Endothelial cell of umbilical vein (primary cell): ENCODE results near the gene SV2C.

Source experiments
- EZH2 ChIP-seq: IDR thresholded peaks from 2 replicates; pipeline ENCODE4 v1.6.1; 2012; ENCODE audit warnings: borderline replicate concordance, low read depth, mild to moderate bottlenecking, moderate library complexity, low read length, inconsistent platforms; ENCODE audit not compliant: severe bottlenecking
- FOS ChIP-seq: IDR thresholded peaks from 2 replicates; pipeline ENCODE4 v1.6.1; 2011; ENCODE audit warnings: mild to moderate bottlenecking, low read length, moderate library complexity, borderline replicate concordance; ENCODE audit not compliant: insufficient read depth
- JUN ChIP-seq: IDR thresholded peaks from 2 replicates; pipeline ENCODE4 v1.6.1; 2011; ENCODE audit warnings: borderline replicate concordance, low read depth; ENCODE audit not compliant: insufficient read length, insufficient read depth
- MYC ChIP-seq: IDR thresholded peaks from one replicate; pipeline ENCODE4 v1.6.1; 2011; ENCODE audit warnings: mild to moderate bottlenecking, low read depth, low read length
- POLR2A ChIP-seq: IDR thresholded peaks from 2 replicates; pipeline ENCODE4 v1.6.1; 2012; ENCODE audit warnings: low read depth, mild to moderate bottlenecking, control low read depth, low read length
- POLR2AphosphoS5 ChIP-seq: IDR thresholded peaks from 2 replicates; pipeline ENCODE4 v1.6.1; 2012; ENCODE audit warnings: low read depth, mild to moderate bottlenecking, control low read depth, low read length, moderate library complexity; ENCODE audit not compliant: insufficient read depth
- TF ChIP-seq, protein P1 (sequence below), 2 donors: IDR thresholded peaks; 1 replicate in 1 of 2; 2 replicates in 1 of 2; pipeline ENCODE4 v1.5.1; 2011; ENCODE audit warnings: low read length in 2 of 2, mild to moderate bottlenecking in 2 of 2, moderate library complexity in 2 of 2, control low read depth in 1 of 2, inconsistent platforms in 1 of 2, low read depth in 1 of 2; ENCODE audit not compliant: insufficient read depth in 1 of 2; ENCODE audit errors: extremely low read depth in 1 of 2
- TF ChIP-seq, protein P2 (sequence below): IDR thresholded peaks from 2 replicates; pipeline ENCODE4 v1.6.1; 2011; ENCODE audit not compliant: insufficient read depth, insufficient read length

DNA sequence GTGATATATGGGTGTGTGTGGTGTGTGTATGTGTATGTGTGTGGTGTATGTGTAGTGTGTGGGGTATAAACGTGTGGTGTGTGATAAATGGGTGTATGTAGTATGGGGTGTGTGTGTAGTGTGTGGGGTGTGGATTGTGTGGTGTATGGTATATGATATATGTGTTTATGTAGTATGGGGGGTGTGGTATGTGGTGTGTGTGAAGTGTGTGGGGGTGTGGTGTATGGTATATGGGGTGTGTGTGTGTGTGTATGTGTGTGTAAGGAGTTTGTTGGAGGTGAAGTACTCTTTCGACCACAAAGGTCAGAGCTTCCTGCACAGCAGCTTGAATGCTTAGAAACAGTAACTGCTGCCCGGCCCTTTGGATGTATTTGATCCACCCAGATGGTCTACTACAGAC, 174.7 kb downstream of the SV2C start:
- TF ChIP-seq POLR2AphosphoS5 (no peak), JUN (no peak), POLR2A (no peak), EZH2 (no peak), MYC (no peak), FOS (no peak)
- TF ChIP-seq, protein P1, sequence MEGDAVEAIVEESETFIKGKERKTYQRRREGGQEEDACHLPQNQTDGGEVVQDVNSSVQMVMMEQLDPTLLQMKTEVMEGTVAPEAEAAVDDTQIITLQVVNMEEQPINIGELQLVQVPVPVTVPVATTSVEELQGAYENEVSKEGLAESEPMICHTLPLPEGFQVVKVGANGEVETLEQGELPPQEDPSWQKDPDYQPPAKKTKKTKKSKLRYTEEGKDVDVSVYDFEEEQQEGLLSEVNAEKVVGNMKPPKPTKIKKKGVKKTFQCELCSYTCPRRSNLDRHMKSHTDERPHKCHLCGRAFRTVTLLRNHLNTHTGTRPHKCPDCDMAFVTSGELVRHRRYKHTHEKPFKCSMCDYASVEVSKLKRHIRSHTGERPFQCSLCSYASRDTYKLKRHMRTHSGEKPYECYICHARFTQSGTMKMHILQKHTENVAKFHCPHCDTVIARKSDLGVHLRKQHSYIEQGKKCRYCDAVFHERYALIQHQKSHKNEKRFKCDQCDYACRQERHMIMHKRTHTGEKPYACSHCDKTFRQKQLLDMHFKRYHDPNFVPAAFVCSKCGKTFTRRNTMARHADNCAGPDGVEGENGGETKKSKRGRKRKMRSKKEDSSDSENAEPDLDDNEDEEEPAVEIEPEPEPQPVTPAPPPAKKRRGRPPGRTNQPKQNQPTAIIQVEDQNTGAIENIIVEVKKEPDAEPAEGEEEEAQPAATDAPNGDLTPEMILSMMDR (IDR thresholded peaks at IDR 0.05; ENCODE audit: extremely low read depth in 1 of 2, insufficient read depth in 1 of 2, low read depth in 1 of 2, low read length in 2 of 2): no peak
- TF ChIP-seq, protein P2, sequence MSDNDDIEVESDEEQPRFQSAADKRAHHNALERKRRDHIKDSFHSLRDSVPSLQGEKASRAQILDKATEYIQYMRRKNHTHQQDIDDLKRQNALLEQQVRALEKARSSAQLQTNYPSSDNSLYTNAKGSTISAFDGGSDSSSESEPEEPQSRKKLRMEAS: no peak
